Measurements from ENCODE around the gene OTOL1.

Gene OTOL1

GRCh38 chr3:161545824-161546223 lies 49.2 kb downstream of the OTOL1 start:
- no peak for DNase-seq (ENCODE audit: low read depth)

GRCh38 chr3:161548301-161548700 lies 51.7 kb downstream of the OTOL1 start:
- no peak for DNase-seq (ENCODE audit: low read depth)

GRCh38 chr3:161549261-161549660 lies 52.7 kb downstream of the OTOL1 start:
- no peak for DNase-seq (ENCODE audit: low read depth)

- DNase-seq (ENCODE audit: low read depth): no peak
Measured at GRCh38 chr3:161550491-161551195, 54.0 kb downstream of the OTOL1 start.

- DNase-seq (ENCODE audit: low read depth): no peak
Measured at GRCh38 chr3:161551697-161552096, 55.1 kb downstream of the OTOL1 start.

GRCh38 chr3:161552984-161553560 lies 56.5 kb downstream of the OTOL1 start:
- no peak for DNase-seq (ENCODE audit: low read depth)

Data from stimulated activated CD8-positive, alpha-beta memory T cell treated with anti-CD3 and anti-CD28 coated beads, Interleukin-4, amount 100 ng/mL, for 24 hours (primary cell).